Endometrium (tissue), 2 donors: ENCODE measurements around the gene CASP10.
"Not testable (repeated sequence)": the region's sequence is repeated elsewhere in the genome, so short reads cannot be mapped to it uniquely, and the experiment has no call there.

Experiments used
- FAIRE-seq: peaks from 2 replicates; lab custom pipeline; 2012; peaks lifted over from hg19 to GRCh38; lab: Jason Lieb, UNC
- donor health status: control.
- donor health status: control.

The CASP10 gene

GRCh38 chr2:201154615-201155399 is 28.1 kb upstream of the CASP10 start:
- no peak for FAIRE-seq

DNA sequence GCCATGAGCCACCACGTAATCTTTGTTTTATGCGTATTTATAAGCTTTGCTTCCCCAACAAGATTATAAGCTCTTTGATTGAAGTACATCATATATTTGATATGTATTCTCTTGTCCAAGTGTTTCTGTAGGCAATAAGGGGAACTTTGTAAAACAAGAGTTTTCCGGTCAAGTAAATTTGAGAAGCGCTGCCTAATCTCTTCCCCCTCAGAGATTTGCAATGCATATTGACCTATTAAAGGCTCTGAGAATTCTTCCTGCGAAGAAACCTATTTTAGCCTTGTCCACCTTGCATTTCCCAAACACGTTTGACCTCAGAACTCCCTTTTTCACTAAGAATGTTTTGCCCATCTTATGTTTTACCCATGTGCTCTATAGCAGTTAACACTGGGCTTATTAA is 26.9 kb upstream of the CASP10 start:
- FAIRE-seq, result no peak

DNA sequence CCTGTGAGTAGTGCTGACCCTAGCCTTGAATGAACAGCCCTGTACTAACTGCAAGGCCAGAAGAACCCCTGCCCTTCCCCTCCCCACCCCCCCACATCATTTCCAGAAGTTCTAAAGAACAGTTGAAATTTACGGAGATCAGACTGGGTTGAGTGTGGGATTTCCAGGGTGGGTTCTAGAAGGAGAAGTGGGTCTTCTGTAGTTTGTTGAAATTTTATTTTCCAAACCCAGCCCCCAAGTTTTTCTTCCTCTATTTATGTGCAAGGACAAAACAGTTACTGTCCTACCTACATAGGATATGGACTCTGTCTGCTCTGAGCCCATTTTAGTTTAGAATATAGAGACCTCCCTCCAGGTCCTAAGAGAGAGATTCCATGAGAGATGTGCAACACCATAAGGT is 26.3 kb upstream of the CASP10 start:
- FAIRE-seq, result no peak

- FAIRE-seq, result no peak
Measured at GRCh38 chr2:201157694-201158093, 25.2 kb upstream of the CASP10 start.

GRCh38 chr2:201158111-201158929 is 24.6 kb upstream of the CASP10 start:
- FAIRE-seq, result no peak

- no peak for FAIRE-seq
Measured at GRCh38 chr2:201164166-201164565, 18.8 kb upstream of the CASP10 start.

- FAIRE-seq, result no peak
Measured at GRCh38 chr2:201167546-201167945, 15.4 kb upstream of the CASP10 start.

GRCh38 chr2:201168496-201168895 is 14.4 kb upstream of the CASP10 start:
- FAIRE-seq, result not testable (repeated sequence)

DNA sequence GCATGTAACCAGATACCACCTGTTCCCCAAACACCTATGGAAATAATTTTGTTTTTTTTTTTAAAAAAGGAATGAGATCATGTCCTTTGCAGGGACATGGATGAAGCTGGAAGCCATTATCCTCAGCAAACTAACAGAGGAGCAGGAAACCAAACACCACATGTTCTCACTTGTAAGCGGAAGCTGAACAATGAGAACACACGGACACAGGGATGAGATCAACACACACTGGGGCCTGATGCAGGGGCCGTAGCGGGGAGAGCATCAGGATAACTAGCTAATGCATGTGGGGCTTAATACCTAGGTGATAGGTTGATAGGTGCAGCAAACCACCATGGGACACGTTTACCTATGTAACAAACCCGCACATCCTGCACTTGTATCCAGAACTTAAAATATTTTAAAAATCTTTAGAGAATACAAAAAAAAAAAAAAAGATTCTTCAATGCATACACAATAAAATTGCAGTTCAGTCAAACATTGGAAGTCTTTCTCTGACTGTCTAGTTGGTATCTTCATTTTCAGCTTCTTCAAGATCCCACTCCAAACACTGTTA is 11.6 kb upstream of the CASP10 start:
- no peak for FAIRE-seq

DNA sequence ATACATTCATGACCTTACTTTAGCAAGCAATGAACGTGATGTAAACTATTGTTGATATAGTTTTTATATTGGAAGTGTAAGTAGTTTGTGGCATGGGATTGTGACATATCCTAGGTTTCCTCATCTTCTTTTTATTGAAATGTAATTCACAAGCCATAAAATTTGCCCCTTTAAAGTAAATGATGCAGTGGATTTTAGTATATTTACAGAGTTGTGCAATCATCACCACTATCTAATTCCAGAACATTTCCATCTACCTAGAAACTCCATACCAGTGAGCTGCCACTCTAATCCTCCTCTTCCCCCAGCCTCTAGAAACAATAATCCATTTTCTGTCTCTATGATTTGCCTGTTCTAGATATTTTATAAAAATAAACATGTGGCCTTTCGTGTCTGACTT is 10.7 kb upstream of the CASP10 start:
- no peak for FAIRE-seq

DNA sequence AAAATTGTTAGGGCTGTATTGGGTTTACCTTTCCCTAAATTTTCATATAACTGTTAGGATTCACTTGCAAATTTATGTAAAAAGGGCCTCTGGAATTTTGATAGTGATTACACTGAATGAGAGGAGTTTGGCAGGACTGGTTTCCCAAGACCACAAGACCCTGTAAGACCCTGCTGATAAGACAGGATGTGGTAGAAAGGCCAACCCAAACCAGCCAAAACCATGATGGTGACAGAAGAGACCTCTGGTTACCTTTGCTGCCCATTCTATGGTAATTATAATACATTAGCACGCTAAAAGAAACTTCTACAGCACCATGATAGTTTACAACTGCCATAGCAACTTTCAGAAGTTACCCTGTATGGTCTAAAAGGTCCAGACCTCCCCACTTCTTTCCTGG is 8.3 kb upstream of the CASP10 start:
- no peak for FAIRE-seq

DNA sequence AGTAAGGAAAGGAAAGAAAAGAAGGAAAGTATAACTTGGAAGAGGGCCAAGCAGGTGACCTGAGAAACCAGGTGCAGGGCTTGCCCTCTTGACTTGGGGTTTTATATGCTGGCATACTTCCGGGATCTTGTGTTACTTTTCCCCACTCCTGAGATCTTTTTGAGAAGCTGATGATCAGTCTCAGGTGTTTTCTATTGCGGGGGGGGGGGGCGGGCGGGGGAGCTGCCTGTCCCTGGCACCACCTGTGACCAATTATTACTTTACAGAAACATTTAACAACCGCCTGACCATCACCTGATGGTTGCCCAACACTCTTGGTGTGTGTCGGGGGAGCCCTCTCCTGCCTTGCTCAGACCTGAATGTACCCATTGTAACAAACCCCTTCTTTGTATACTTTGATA is 6.9 kb upstream of the CASP10 start:
- no peak for FAIRE-seq

GRCh38 chr2:201180010-201180409 is 2.9 kb upstream of the CASP10 start:
- FAIRE-seq, result no peak

- FAIRE-seq, result no peak
Measured at GRCh38 chr2:201183365-201183727, 405 bp downstream of the CASP10 start.

- not testable (repeated sequence) for FAIRE-seq
Measured at GRCh38 chr2:201183835-201184234, 894 bp downstream of the CASP10 start.

GRCh38 chr2:201184248-201184647 is 1.3 kb downstream of the CASP10 start:
- not testable (repeated sequence) for FAIRE-seq

DNA sequence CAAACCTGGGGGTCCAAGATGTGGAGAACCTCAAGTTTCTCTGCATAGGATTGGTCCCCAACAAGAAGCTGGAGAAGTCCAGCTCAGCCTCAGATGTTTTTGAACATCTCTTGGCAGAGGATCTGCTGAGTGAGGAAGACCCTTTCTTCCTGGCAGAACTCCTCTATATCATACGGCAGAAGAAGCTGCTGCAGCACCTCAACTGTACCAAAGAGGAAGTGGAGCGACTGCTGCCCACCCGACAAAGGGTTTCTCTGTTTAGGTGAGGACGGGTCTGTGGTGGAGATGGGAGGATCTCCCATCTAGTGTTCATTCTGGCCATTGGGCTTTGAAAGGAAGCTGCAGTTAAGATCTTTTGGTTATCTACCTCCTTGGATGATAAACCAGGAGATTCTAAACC is 2.9 kb downstream of the CASP10 start:
- no peak for FAIRE-seq

- FAIRE-seq, result no peak
Measured at GRCh38 chr2:201186982-201187381, 4.0 kb downstream of the CASP10 start.

- FAIRE-seq, result no peak
Measured at GRCh38 chr2:201188449-201188848, 5.5 kb downstream of the CASP10 start.

DNA sequence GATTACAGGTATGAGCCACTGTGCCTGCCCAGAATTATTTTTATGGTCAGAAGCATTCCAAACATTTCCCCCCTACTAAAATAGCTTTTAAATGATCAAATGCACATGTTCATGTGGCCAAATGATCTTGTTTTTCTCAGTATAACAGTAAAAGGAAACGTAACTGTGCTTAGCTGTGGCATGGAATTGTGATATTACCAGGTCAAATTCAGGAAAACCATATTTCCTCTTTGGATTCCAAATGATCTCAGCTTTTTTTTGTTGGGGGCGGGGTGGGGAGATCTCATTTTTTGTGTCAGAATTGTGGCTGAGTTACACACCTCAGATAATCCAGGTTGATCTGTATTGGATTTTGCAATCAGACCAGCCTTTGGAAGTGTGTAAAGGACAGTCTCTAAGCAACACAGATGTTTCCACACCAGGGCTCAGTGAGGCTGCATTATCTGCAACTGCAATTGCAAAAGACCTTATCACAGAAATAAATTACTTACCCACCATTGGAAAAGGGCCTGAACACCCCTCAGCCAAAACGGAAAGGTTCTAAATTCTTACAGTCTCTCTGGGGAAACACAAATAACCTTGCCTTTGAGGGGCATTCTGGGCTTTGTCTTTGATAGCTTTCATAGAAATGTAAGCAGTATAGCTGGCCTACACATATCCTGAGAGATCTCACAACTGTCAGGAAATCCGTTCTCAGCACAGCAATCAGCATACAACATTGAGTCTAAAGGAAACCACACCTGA is 8.4 kb downstream of the CASP10 start:
- FAIRE-seq, result no peak

- no peak for FAIRE-seq
Measured at GRCh38 chr2:201194097-201194496, 11.2 kb downstream of the CASP10 start.

GRCh38 chr2:201195331-201195730 is 12.4 kb downstream of the CASP10 start:
- FAIRE-seq, result no peak

- FAIRE-seq, result no peak
Measured at GRCh38 chr2:201196003-201196402, 13.1 kb downstream of the CASP10 start.
